KMS-11 (cell line): ENCODE measurements around the gene LGR4.

ENCODE experiments used
- H2AFZ ChIP-seq: fragments of 200-600 bp; sonication (generic); 2 replicates; pipeline ENCODE4 v1.6.1; 2016; ENCODE audit warnings: antibody characterized with exemption, mixed run types, low read depth
- H3K27ac ChIP-seq: fragments of 200-600 bp; sonication (generic); 2 replicates; pipeline ENCODE4 v1.6.1; 2016; ENCODE audit warnings: mild to moderate bottlenecking, mixed run types
- H3K27me3 ChIP-seq: fragments of 200-600 bp; sonication (generic); 2 replicates; pipeline ENCODE4 v1.6.1; 2017; ENCODE audit warnings: mild to moderate bottlenecking, low read depth, mixed run types, moderate library complexity; ENCODE audit not compliant: insufficient read depth
- H3K36me3 ChIP-seq: fragments of 200-600 bp; sonication (generic); 2 replicates; pipeline ENCODE4 v1.6.1; 2017; ENCODE audit warnings: mild to moderate bottlenecking, mixed run types; ENCODE audit not compliant: insufficient read depth
- H3K4me1 ChIP-seq: fragments of 200-600 bp; sonication (generic); 2 replicates; pipeline ENCODE4 v1.6.1; 2016; ENCODE audit warnings: mild to moderate bottlenecking, low read depth, mixed run types; ENCODE audit not compliant: poor library complexity, severe bottlenecking
- H3K4me2 ChIP-seq: fragments of 200-600 bp; sonication (generic); 2 replicates; pipeline ENCODE4 v1.7.0; 2016; ENCODE audit warnings: mild to moderate bottlenecking, mixed run types
- H3K4me3 ChIP-seq: fragments of 200-600 bp; sonication (generic); IDR thresholded peaks from 2 replicates; pipeline ENCODE4 v1.6.1; 2017; ENCODE audit warnings: low read depth, low read length, mixed read lengths; ENCODE audit not compliant: insufficient read depth
- H3K79me2 ChIP-seq: fragments of 200-600 bp; sonication (generic); 2 replicates; pipeline ENCODE4 v1.6.1; 2016; ENCODE audit warnings: low read depth, mixed run types; ENCODE audit not compliant: insufficient read depth
- H3K9ac ChIP-seq: fragments of 200-600 bp; sonication (generic); 2 replicates; pipeline ENCODE4 v1.6.1; 2016; ENCODE audit warnings: mild to moderate bottlenecking, mixed run types
- H4K20me1 ChIP-seq: fragments of 200-600 bp; sonication (generic); 2 replicates; pipeline ENCODE4 v1.6.1; 2016; ENCODE audit warnings: mild to moderate bottlenecking, mixed run types; ENCODE audit not compliant: insufficient read depth
- CTCF ChIP-seq: fragments of 200-600 bp; sonication (generic); conservative IDR thresholded peaks from 2 replicates; pipeline ENCODE4 v1.6.1; 2017; ENCODE audit warnings: low read depth, mild to moderate bottlenecking, antibody characterized with exemption, low read length, moderate library complexity, mixed read lengths

The LGR4 gene

GRCh38 chr11:27468995-27469695 lies 3.4 kb downstream of the LGR4 start:
- Histone ChIP-seq H4K20me1 (no peaks in the 10 kb centered on the region), H3K4me3 (no peak overlapping the region), H3K4me1 (peaks cover 17% of the 10 kb centered on the region), H3K9ac (no peak overlapping the region), H2AFZ (no peak overlapping the region), H3K4me2 (no peak overlapping the region; the same call in 1 of the 2 replicates), H3K79me2 (peaks cover 32% of the 10 kb centered on the region; the same call in 1 of the 2 replicates), H3K27ac (no peak overlapping the region), H3K27me3 (no peaks in the 10 kb centered on the region), H3K36me3 (no peaks in the 10 kb centered on the region)
- TF ChIP-seq CTCF = no peak

- Histone ChIP-seq H3K4me3 (no peak overlapping the region), H3K4me2 (no peak overlapping the region), H3K27me3 (no peaks in the 10 kb centered on the region), H3K4me1 (peaks cover 17% of the 10 kb centered on the region), H2AFZ (no peak overlapping the region), H3K9ac (no peak overlapping the region), H4K20me1 (no peaks in the 10 kb centered on the region), H3K36me3 (no peaks in the 10 kb centered on the region), H3K79me2 (peaks cover 33% of the 10 kb centered on the region; the same call in 1 of the 2 replicates), H3K27ac (no peak overlapping the region)
- TF ChIP-seq CTCF = no peak
Observed at GRCh38 chr11:27468209-27468994, 4.2 kb downstream of the LGR4 start.

GRCh38 chr11:27467181-27467913 lies 5.2 kb downstream of the LGR4 start:
- peaks cover 17% of the 10 kb centered on the region for H3K4me1 ChIP-seq
- no peaks in the 10 kb centered on the region for H4K20me1 ChIP-seq
- no peak overlapping the region for H3K4me3 ChIP-seq
- H2AFZ ChIP-seq = no peak overlapping the region
- TF ChIP-seq CTCF = no peak
- H3K36me3 ChIP-seq = no peaks in the 10 kb centered on the region
- no peaks in the 10 kb centered on the region for H3K27me3 ChIP-seq
- no peak overlapping the region for H3K4me2 ChIP-seq
- no peak overlapping the region for H3K27ac ChIP-seq
- peaks cover 33% of the 10 kb centered on the region; the same call in 1 of the 2 replicates for H3K79me2 ChIP-seq
- no peak overlapping the region for H3K9ac ChIP-seq

- Histone ChIP-seq H3K9ac (no peak overlapping the region), H4K20me1 (no peaks in the 10 kb centered on the region), H3K36me3 (no peaks in the 10 kb centered on the region), H2AFZ (no peak overlapping the region), H3K27ac (no peak overlapping the region), H3K79me2 (peaks cover 33% of the 10 kb centered on the region; the same call in 1 of the 2 replicates), H3K4me1 (peaks cover 17% of the 10 kb centered on the region), H3K27me3 (no peaks in the 10 kb centered on the region), H3K4me3 (no peak overlapping the region), H3K4me2 (no peak overlapping the region)
- no peak for TF ChIP-seq CTCF
Observed at GRCh38 chr11:27466363-27466762, 6.2 kb downstream of the LGR4 start.
